ENCODE results near the gene BCS1L. TPM values are rescaled to one million over a fixed set of nuclear protein-coding genes. Genes with fewer than 3 reads are reported as not detected.
A peak's percentile ranks its signal among the peaks of the same experiment; 100 is the strongest.

The BCS1L gene
- total RNA-seq, 1 experiment from 2014 or later, result 39.1 TPM

- Histone ChIP-seq H3K27ac (ENCODE audit: insufficient read length, low read depth, low read length) (no peak overlapping the region), H2AFZ (ENCODE audit: low read length) (no peak overlapping the region)
Observed at GRCh38 chr2:218711550-218711929, 52.1 kb downstream of the BCS1L start.

More at GRCh38 chr2:218711550-218711929, 52.1 kb downstream of the BCS1L start:
- Histone ChIP-seq H3K56ac (ENCODE audit: insufficient read length, low read depth, low read length) (no peak overlapping the region), H2BK12ac (ENCODE audit: insufficient read length, low read depth, low read length) (no peak overlapping the region), H3K4me1 (ENCODE audit: insufficient read depth, low read length) (no peaks in the 10 kb centered on the region), H4K8ac (replicated peaks; ENCODE audit: insufficient read length, low read depth, low read length) (no peak overlapping the region), H2BK15ac (ENCODE audit: low read depth, low read length) (no peak overlapping the region), H4K5ac (ENCODE audit: insufficient read length, low read depth, low read length) (no peak overlapping the region), H3K9me3 (ENCODE audit: control insufficient read depth, low read depth, low read length) (no peaks in the 10 kb centered on the region), H2AK5ac (ENCODE audit: insufficient read length, low read length) (no peak overlapping the region), H4K91ac (ENCODE audit: insufficient read length, low read depth, low read length) (no peak overlapping the region), H3K4me2 (ENCODE audit: insufficient read depth, insufficient read length, low read length) (peak overlapping the region; percentile 75), H3K18ac (ENCODE audit: insufficient read length, low read depth, low read length) (no peak overlapping the region), H3K23ac (ENCODE audit: insufficient read length, low read depth, low read length) (no peak overlapping the region), H4K20me1 (ENCODE audit: control insufficient read depth, insufficient read depth, insufficient read length) (no peaks in the 10 kb centered on the region), H3K79me2 (ENCODE audit: insufficient read depth, low read length) (peaks cover 16% of the 10 kb centered on the region; the same call in 1 of the 2 replicates), H3K27me3 (ENCODE audit: insufficient read depth, low read length) (no peaks in the 10 kb centered on the region), H2BK120ac (ENCODE audit: low read depth, low read length, poor library complexity, severe bottlenecking) (no peak overlapping the region), H3K14ac (ENCODE audit: insufficient read depth, low read length) (no peak overlapping the region), H2BK20ac (ENCODE audit: low read depth, low read length, poor library complexity, severe bottlenecking) (no peak overlapping the region), H3T11ph (ENCODE audit: low read length) (no peak overlapping the region), H2BK5ac (ENCODE audit: insufficient read length, low read length) (no peak overlapping the region), H3K23me2 (ENCODE audit: insufficient read length, low read depth, low read length, poor library complexity, severe bottlenecking) (no peaks in the 10 kb centered on the region), H3K9ac (ENCODE audit: extremely low read depth, insufficient read length, low read length) (peak overlapping the region; percentile 59), H3K79me1 (ENCODE audit: insufficient read depth, low read depth, low read length, poor library complexity, severe bottlenecking) (peaks cover 8% of the 10 kb centered on the region), H3K4ac (ENCODE audit: low read depth, low read length) (no peak overlapping the region)
- TF ChIP-seq CTCF (conservative IDR thresholded peaks at IDR 0.05), result no peak
- peaks cover 8 to 18% of the 10 kb centered on the region in 2 experiments for H3K4me1 Mint-ChIP-seq
- peak overlapping the region in 2 of 3 experiments; percentile 87 to 96; a peak in 3 of 7 replicates for H3K27ac Mint-ChIP-seq
- H3K4me3 Mint-ChIP-seq, result peak overlapping the region; percentile 96 to 98
- H3K36me3 Mint-ChIP-seq (ENCODE audit: insufficient read depth in 1 of 3, low read depth in 3 of 3), result peaks cover 5 to 20% (median 5%) of the 10 kb centered on the region in 3 experiments; a peak in 5 of 7 replicates
- DNase-seq, result no peak
- no CpG with 5 or more reads among the region's 5 CpGs for WGBS (ENCODE audit: extremely low coverage, insufficient read length, low lambda C conversion rate)
- peaks cover 0 to 4% of the 10 kb centered on the region in 2 experiments; a peak in 3 of 5 replicates for H3K9me3 Mint-ChIP-seq
- no peaks in the 10 kb centered on the region; the same call in 1 of the 2 replicates for H3K27me3 Mint-ChIP-seq (ENCODE audit: low read depth)

Other genes with a start within 250 kb of the BCS1L start
- 4.0 and 4.2 TPM in 2 replicates for gene VIL1, start 240.6 kb upstream of the BCS1L start, total RNA-seq (2021)
- 34.5 and 34.9 TPM in 2 replicates for gene USP37, start 91.3 kb upstream of the BCS1L start, total RNA-seq (2021)
- gene CNOT9, start 90.8 kb upstream of the BCS1L start, total RNA-seq (2021), result 83.5 and 91.2 TPM in 2 replicates
- 0.18 and 0.42 TPM in 2 replicates for gene PLCD4, start 51.8 kb upstream of the BCS1L start, total RNA-seq (2021)
- gene ZNF142, start 60 bp upstream of the BCS1L start, total RNA-seq (2021), result 41.4 and 43.4 TPM in 2 replicates
- gene RNF25, start 12.3 kb downstream of the BCS1L start, total RNA-seq (2021), result 35.3 and 40.7 TPM in 2 replicates
- 32.7 and 38.7 TPM in 2 replicates for gene STK36, start 12.4 kb downstream of the BCS1L start, total RNA-seq (2021)
- gene TTLL4, start 51.2 kb downstream of the BCS1L start, total RNA-seq (2021), result 91.4 and 96.4 TPM in 2 replicates
- gene CYP27A1, start 122.5 kb downstream of the BCS1L start, total RNA-seq (2021), result 3.1 and 3.4 TPM in 2 replicates
- gene PRKAG3, start 172.1 kb downstream of the BCS1L start, total RNA-seq (2021), result not detected in 2 replicates
- not detected in 2 replicates for gene WNT6, start 200.1 kb downstream of the BCS1L start, total RNA-seq (2021)
- gene WNT10A, start 221.2 kb downstream of the BCS1L start, total RNA-seq (2021), result not detected in 2 replicates